NCI-H345 treated with DMSO at 0.1 percent for 48 hours (cell line): ENCODE results near the gene TEAD3.

Experiments used
- DNase-seq: peaks from one replicate; lab custom pipeline; 2025; ENCODE audit not compliant: unreplicated experiment; lab: John Stamatoyannopoulos, UW

The TEAD3 gene

DNA sequence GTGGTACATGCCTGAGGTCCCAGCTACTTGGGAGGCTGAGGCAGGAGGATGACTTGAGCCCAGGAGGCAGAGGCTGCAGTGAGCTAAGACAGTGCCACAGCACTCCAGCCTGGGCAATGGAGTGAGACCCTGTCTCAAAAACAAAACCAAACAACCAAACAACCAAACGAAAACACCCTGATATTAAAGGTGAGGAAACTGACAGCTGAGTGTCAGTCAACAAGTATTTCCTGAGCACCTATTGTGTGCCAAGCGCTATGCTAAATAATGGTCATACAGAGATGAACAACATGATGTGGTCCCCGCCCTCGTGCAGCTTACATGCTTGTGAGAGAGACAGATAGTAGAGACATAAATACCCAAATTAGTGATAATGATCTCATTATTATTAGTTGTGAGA is 17.7 kb upstream of the TEAD3 start:
- no peak for DNase-seq

DNA sequence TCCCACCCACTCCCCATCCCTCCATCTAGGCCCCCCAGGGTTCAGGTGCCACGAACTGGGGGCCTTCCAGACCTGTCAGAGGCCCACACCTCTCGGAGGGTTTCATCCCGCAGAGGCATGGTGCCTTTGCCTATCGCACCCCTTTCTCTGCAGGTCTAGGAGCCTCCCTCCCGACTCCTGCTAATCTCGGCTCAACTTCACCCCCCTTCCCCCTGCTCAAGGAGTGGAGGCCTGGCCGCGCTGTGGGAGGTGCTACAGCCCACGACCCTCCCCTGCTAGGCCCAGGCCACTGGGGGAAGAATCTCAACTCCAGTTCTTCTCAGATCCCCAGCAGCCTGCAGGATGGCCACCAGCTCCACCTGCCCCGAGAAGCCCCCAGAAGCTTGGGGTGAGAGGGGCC is 15.9 kb upstream of the TEAD3 start, which contains the start of gene TULP1:
TULP1 (minus strand) TSS at position 157 of the 400 bp plus-strand sequence; CDS start at position 119, 38 bp downstream.
- DNase-seq = no peak

- no peak for DNase-seq
Observed at GRCh38 chr6:35512006-35512405, 15.1 kb upstream of the TEAD3 start.

GRCh38 chr6:35511562-35511941 is 14.7 kb upstream of the TEAD3 start:
- no peak for DNase-seq

DNA sequence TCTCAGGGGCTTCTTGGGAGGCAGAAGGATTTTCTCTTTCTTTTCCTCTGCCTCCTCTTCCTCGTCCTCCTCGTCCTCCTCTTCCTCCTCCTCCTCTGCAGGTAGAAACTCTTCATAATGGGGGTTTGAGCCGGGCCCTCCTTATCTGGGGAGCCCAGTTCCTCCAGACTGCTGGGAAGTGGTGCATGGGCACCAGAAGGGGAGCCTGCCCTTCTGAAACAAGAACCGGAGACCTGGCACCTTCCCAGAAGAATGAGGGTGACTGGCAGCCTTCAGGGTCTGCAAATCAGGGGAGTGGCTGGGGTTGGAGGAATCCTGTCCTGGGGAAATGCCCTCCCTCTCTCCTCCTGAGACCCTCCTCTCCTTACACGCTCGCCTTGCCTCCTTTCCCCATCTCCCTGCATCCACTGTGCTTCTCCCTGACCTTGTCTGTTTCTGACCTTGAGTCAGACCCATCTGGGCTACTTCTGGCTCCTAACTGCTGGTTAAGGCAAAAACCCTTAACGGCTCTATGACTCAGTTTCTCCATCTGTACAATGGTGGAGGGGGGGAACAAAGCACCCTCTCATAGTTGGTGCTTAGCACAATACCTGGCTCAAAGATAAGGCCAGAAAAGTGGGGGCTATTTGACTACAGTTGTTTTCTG is 14.2 kb upstream of the TEAD3 start:
- no peak for DNase-seq

GRCh38 chr6:35508542-35508941 is 11.7 kb upstream of the TEAD3 start:
- DNase-seq = no peak

GRCh38 chr6:35508027-35508426 is 11.1 kb upstream of the TEAD3 start:
- no peak for DNase-seq

DNA sequence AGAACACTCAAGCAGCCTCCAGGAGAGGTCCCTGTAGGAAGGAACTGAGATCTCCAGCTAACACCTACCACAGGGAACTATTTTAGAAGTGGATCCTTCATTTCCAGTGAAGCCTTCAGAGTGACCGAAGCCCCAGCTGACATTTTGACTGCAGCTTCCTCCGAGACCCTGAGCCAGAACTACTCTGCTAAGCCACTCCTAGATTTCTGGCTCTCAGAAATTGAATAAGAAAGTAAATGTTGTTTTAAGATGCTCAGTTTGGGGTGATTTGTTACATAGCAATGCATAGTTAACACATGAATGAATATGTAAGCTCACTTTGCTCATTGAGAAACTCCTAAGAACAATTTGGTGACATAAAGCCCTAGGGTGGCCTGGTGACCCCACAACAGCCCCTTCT is 10.3 kb upstream of the TEAD3 start:
- DNase-seq = no peak

DNA sequence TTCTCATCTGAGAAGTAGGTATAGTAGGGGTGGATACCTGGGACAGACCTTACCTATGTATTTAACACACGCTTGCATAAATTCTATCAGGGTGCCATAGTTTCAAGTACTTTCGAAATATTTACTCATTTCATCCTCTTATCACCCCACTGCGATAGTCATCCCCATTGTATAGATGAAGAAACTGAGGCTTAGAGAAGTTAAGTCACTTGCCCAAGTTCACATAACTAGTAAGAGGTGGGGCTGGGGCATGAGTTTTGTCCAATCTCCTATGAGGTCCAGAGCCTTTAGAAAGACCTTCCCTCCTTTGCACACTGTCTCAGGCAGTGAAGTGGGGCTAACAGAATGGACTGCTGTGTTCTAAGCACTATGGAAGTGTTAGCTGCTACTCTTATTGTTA is 9.7 kb upstream of the TEAD3 start:
- no peak for DNase-seq

GRCh38 chr6:35505999-35506412 is 9.1 kb upstream of the TEAD3 start:
- DNase-seq = no peak

- no peak for DNase-seq
Observed at GRCh38 chr6:35503534-35503933, 6.7 kb upstream of the TEAD3 start.

GRCh38 chr6:35501784-35502183 is 4.9 kb upstream of the TEAD3 start:
- DNase-seq = no peak

DNA sequence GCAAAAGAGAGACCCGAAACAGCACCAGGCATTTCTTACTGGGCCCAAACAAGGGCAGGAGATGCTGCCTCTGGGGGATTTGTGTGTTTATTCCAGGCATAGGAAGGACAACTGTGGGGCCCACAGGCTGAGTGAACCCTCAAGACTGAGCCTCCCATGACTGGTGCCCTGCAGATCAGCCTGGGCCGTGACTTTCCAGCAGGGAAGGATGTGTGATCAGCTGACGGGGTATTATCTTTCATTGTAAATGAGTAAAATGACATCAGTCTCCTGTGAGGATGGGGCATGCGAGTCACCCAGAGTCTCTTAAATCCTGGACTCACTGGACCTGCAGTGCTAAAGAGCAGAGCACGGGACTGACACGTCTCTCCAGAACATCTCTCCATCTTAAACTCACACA is 3.9 kb upstream of the TEAD3 start:
- no peak for DNase-seq

GRCh38 chr6:35499372-35499771 is 2.5 kb upstream of the TEAD3 start:
- DNase-seq = no peak

GRCh38 chr6:35498422-35499067 is 1.7 kb upstream of the TEAD3 start:
- DNase-seq = no peak

GRCh38 chr6:35497571-35498421 is 917 bp upstream of the TEAD3 start:
- DNase-seq = no peak

DNA sequence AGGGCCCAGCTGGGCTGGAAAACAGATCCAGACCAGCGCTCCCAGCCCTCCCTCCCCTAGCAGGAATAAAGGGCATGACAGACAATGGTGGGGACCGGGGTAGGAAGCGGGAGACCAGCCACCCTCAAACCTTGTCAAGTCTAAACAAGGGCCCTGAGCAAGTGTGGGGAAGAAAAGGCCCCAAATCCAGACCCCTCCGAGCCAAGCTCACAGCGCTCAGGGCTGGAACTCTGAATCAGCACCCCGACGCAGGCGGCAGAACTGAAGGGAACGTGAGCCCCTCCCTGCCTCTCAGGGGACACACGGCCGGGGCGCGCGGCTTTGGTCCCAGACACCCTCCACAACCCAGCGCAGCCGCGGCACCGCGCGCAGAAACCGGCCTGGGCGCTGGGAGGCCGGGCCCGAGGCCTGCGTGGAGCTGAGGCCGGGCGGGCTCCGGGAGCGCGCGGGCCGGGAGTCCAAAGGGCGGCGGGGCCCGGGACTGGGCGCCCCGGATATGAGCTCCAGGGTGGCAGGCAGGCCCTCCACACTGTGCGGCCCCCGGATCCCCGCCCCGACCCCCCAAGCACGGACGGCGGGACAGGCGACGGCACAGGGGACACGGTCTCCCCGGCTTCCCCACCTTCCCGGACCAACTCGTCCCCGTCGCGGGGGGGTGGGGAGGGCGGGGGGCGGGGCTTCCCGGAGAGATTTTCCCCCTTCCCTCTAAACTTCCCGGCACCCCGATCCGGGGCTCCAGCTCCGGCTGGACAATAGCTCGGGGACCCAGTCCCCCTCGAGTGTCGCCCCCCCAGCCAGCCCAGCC is 641 bp downstream of the TEAD3 start:
- no peak for DNase-seq

DNA sequence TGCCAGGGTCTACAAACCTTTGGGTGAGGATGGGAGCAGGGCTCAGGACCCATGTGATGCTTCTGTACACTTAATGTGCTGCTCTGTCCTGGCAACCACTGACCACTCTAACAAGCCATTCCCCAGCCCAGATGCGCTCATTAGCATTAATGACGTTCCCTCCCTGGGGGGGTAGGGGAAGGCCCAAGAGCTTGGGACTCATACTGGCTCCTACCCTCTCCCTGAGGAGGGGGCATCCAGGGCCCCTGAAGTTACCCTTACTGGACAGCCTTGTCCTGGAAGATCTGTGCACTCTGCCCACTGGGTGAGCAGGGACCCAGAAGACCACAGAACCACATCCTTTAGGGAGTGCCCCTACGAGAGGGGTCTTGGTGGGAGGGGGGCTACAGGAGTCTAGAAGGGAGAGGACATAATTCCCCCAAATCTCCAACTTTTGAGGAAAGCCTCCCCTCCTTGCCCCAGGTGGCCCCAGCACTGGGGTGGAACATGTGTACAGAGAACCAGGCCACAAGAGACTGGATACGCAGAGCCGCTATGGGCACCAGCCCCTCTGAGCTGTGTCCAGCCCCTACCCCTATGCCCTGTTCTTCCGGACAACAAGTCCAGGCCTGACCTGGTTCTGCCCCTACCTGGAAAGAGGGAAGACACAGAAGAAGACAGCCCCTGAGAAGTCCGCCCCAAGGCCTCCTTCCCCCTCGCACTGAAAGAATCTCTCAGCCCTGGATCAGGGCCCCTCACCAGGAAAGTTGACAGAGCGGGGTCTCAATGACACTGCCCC is 1.4 kb downstream of the TEAD3 start:
- DNase-seq = no peak

- DNase-seq = no peak
Observed at GRCh38 chr6:35494161-35494563, 2.7 kb downstream of the TEAD3 start.

GRCh38 chr6:35493307-35493983 is 3.4 kb downstream of the TEAD3 start:
- DNase-seq = no peak
